SK-N-MC (cell line): ENCODE measurements around the gene SLC4A1AP.

ENCODE experiments used
- EZH2 ChIP-seq: fragments of 200-600 bp; sonication (generic); IDR thresholded peaks from one replicate; pipeline ENCODE4 v1.6.1; 2017; ENCODE audit warnings: antibody characterized with exemption
- POLR2AphosphoS5 ChIP-seq: IDR thresholded peaks from 2 replicates; pipeline ENCODE4 v1.6.1; 2012; ENCODE audit warnings: mild to moderate bottlenecking, low read depth, low read length, borderline replicate concordance

GRCh38 chr2:27739058-27739373 lies 75.3 kb downstream of the SLC4A1AP start:
- TF ChIP-seq POLR2AphosphoS5 (no peak), EZH2 (no peak)
